GM18499 (cell line): Measurements from ENCODE around the gene SP8.

Source experiments
- ATAC-seq: cut with Tn5 transposase; IDR thresholded peaks from one replicate; pipeline ENCODE4 v1.9.1; 2021; ENCODE audit warnings: moderate number of reproducible peaks; ENCODE audit not compliant: insufficient read depth, unreplicated experiment

Gene SP8

GRCh38 chr7:20776942-20777341 lies 9.7 kb downstream of the SP8 start:
- ATAC-seq: no peak

GRCh38 chr7:20776214-20776911 lies 10.3 kb downstream of the SP8 start:
- no peak for ATAC-seq

- ATAC-seq: no peak
Measured at GRCh38 chr7:20754001-20754400, 32.7 kb downstream of the SP8 start.

- no peak for ATAC-seq
Measured at GRCh38 chr7:20749906-20750305, 36.8 kb downstream of the SP8 start.

DNA sequence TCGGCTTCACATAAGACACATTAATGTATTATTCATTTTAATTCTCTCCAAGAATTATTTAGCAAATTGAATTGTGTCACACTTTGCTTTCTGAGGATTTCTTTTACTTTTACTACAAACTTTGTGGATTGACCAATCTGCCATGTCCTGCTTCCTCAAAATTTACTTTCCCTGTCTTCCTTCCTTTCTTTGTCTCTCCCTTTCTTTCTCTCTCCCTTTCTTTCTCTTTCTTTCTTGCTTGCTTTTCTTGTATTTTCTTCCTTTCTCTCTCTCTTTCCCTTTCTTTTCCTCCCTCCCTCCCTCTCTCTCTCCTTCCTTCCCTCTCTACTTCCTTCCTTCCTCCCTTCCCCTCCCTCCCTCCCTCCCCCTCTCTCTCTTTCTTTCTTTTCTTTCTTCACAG lies 37.8 kb downstream of the SP8 start:
- ATAC-seq: no peak

GRCh38 chr7:20747001-20747400 lies 39.7 kb downstream of the SP8 start:
- no peak for ATAC-seq

- ATAC-seq: no peak
Measured at GRCh38 chr7:20745702-20746101, 41.0 kb downstream of the SP8 start.

DNA sequence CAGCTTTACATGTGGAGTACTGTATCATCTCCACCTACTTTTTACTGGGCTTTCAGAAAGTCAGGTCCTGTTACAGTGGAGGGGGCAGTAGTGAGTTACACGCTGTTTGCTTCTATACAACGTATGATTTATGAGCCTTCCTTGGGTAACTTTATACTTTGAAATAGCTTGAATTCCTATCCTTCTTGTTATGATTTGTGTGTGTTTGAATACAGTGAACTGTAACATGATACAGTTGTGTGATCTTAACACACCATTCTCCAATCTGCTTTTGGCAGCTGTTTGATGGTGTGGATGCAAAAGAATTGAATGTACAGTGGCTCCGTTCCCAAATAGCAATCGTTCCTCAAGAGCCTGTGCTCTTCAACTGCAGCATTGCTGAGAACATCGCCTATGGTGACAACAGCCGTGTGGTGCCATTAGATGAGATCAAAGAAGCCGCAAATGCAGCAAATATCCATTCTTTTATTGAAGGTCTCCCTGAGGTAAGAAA lies 41.7 kb downstream of the SP8 start:
- ATAC-seq: no peak

DNA sequence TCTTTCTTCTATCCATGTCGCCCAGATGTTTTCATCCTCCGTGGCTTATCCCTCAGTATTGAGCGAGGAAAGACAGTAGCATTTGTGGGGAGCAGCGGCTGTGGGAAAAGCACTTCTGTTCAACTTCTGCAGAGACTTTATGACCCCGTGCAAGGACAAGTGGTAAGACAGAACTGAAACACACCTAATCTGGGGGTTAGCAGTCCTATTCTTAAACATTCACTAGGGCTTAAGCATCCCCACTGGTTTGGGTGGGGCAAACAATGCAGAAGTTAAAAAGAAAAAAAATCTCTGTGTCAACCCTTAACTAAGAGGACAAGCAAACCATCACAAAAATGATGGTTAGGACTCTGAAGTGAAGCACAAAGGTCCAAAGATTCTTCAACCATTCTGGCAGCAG lies 43.8 kb downstream of the SP8 start:
- ATAC-seq: no peak

DNA sequence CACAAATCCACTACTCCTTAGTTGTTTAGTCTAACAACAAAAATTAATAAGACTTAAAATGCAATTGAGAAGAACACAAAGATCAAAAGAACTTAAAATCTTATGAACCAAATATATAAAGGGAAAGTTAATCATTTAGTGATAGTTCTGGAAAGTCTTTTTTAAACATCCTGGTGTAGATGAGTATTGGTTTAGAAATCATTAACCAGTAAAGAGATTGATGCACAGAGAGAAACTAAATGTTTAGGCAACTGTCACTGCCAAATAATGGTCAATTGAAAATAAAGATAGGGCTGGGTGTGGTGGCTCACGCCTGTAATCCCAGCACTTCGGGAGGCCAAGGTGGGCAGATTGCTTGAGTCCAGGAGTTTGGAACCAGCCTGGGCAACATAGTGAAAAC lies 44.9 kb downstream of the SP8 start:
- no peak for ATAC-seq

DNA sequence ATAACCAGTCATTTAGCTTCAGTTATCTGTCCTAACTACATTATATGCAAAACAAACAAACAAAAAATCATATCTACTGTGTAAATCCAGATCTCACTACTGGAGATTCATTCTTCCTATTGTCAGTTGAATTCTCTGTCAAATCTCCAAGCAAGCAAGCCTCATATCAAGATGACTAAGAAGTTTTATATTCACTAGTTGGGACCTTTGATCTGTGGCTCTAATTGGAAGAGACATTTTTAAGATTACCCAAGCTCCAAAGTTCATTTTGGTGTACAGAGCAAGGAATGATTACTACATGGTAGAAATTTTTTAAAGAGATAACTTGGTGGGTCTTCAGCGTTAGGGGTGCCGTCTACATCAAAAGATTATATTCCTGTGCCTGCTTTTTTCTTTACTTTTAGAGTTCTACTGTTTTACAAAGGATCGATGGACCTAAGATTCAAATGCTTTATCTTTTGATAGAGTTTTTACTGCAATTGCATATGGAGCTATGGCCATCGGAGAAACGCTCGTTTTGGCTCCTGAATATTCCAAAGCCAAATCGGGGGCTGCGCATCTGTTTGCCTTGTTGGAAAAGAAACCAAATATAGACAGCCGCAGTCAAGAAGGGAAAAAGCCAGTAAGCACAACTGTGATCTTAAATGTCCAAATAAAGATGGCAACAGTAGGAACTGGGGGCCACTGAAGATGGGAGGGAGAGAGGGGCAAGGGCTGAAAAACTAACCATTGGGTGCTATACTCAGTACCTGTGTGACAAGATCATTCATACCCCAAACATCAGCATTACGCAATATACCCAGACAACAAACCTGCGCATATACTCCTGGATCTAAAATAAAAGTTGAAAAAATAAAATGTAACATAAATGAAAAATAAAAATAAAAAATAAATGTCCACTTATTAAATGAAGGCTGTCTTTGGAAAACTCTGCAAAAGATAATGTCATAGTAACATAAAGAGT lies 47.9 kb downstream of the SP8 start:
- no peak for ATAC-seq

DNA sequence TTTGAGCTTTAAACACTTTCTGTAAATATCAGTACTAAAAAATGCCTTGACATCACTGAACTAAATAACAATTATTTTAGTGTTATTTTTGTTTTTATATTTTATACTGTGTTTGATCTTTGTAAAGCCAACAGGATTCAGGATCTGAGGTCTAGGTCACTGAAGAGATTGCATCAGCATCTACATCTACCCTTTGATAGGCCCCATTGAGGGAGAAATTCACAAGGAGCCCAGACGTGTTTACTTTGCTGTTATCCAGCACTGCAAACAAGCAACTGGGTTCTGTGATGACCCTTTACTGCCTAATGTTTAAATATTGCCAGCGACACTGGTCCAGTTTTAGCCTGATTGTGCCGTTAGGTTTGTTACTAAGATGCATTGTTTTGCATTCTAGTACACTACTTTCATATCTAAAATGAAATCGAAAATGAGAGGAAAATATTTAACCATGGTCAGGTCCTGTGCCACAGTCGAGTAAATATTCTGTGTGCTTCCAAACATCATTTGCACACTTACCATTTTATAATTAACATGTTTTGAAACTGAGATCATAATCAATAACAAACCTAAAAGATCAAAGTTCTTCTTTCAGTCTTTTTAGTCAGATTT lies 48.7 kb downstream of the SP8 start:
- no peak for ATAC-seq

GRCh38 chr7:20735346-20736065 lies 51.2 kb downstream of the SP8 start:
- ATAC-seq: no peak
